Medulla oblongata (tissue), 1 donor: ENCODE data around the gene HOXC11.

Experiments used
- DNase-seq: peaks from one replicate; pipeline ENCODE4 v3.0.0-alpha.2; 2015; ENCODE audit errors: extremely low spot score

The HOXC11 gene

DNA sequence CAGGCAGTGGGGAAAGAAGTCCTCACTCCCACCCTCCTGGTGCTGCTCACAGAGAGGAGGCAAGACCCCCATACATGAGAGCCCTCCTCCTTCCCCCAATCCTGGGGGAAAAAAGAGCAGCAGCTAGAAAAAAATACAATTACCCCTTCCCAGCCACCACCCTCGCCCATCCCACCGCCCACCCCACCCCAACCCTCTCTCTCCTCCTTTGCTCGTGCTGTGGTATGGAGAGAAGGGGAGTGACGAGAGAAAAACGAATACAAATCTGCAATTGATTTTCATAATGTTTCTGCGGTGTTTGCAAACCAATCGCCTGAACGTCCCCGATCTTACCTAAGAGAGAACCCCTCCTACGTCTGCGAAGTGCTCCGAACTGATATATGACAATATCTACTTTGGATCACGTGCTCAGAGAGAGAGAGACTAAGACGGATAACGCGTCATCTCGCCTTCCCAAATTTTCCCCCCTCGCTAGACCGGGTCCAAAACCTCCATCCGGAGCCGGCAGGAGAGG is at the start of gene HOXC11:
HOXC11 (plus strand) TSS at position 405 of the 514 bp plus-strand sequence. CDS start 116 bp downstream, outside the sequence.
- DNase-seq: no peak

- DNase-seq: no peak
These were observed 48.2 kb upstream of the HOXC11 start for GRCh38 chr12:53924521-53925405.

GRCh38 chr12:53927220-53928029 is 45.5 kb upstream of the HOXC11 start:
- no peak for DNase-seq

GRCh38 chr12:53928054-53928835 is 44.7 kb upstream of the HOXC11 start:
- DNase-seq: no peak

DNA sequence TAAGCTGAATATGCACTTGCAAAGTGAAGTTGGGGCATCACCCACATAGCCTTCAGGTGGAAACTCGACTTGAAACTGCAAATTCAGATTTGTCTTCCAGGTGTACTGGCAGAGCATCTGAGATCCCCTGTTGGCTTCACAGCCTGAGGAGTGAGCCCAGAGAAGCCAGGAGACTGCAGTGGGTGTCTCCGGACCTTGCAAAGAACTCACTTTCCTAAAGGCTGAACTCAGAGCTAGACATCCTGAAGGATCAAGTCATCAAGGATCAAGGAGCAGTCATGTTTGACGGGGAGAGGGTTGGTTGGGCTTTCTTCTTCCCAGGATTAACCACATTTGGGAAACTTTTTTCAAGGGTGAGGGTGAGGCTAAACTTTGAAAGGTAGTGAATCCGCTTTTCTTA is 43.4 kb upstream of the HOXC11 start:
- DNase-seq: no peak

DNA sequence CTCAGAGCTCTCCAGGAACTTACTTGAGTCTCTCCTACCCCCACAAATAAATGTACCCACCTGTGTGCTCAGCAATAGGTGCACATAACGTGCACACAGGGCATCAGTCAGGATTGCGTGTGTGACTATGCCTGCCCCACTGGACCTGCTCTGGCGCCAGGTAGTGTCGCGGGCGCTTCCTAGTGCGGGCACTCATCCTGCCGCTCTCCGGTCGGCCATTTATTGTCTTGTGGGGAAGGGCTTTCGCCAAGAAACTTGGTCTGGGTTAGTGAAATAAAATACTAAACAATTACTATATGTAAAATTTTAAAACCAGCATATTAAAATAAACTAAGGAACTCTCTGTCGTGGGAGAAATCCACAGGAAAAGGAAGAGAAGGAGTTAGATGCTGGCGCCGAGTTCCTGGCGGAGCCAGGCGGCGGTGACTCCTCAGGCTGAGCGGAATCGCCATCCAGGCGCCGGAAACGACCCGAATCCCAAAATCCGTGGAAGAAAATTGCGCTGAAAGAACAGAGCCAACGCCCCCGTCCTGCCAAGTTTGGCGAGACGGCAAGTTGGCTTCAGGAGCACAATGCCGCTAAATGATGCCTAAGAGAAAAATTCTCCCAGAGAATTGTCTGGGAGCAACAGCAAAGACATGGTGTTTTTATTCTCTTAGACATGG is 42.2 kb upstream of the HOXC11 start:
- no peak for DNase-seq

GRCh38 chr12:53931844-53932581 is 40.9 kb upstream of the HOXC11 start:
- no peak for DNase-seq

DNA sequence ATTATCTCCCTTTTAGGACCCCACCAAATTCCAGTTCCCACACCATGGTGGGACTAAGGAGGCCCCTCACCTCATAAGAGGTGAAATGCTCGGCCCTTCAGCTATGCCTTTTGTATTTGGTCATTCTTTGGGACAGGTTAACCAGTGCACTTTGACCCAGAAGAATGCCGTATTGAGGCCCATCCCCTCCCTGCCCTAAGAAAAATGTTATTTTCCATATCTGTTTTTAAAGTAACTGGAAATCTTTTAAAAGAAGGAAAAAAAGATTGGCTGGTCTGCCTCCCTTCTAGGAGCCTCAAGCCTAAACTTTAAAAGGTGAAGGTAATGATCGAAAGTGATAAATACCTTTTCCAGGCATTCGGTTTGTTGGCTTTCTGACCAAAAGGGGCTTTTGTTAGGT is 40.0 kb upstream of the HOXC11 start:
- DNase-seq: no peak

DNA sequence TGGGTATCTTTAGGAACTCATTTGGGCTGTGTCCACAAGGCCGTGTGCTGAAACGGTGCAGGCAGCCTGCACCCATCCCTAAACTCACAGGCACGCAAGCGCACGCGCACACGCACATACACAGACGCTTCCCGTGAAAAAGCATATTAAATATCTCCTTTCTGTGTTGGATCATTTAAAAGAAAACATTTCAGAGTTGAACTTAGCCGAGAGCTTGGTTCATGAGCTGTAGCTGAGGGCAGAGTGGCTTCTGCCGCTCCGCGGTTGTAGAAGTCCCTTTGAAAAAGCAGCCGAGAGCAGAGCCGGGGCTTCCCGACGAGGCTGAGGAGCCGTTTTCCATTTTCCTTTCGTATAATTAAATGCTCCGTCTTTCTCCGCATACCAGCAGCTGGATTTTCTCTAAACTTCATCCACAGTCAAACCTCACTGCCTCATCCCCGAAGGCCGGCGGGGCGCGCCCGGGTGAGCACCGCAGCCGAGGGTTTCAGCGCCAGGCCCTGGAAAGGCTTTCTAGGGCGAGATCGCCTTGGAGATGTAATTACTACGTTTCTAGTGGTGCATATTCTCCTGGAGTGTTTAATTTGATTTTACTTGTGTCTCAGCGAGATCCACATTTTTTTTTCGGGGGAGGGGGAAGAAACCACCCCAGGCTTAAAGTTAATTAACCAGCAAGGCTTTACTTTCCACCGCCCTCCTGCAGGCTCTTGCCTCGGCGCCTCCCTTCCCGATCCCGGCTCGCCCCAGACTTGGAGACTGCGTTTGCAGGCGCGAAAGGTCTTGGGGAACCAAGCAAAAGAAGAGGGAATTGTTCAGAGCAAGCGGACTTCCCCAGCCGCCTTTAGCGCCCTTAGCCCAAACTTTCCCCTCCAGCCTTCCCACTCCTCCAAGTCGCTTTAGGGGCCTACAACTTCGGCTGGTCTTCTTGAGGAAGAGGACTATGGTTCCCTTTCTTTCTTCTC is 37.3 kb upstream of the HOXC11 start:
- no peak for DNase-seq

GRCh38 chr12:53937099-53937498 is 35.8 kb upstream of the HOXC11 start:
- DNase-seq: no peak

DNA sequence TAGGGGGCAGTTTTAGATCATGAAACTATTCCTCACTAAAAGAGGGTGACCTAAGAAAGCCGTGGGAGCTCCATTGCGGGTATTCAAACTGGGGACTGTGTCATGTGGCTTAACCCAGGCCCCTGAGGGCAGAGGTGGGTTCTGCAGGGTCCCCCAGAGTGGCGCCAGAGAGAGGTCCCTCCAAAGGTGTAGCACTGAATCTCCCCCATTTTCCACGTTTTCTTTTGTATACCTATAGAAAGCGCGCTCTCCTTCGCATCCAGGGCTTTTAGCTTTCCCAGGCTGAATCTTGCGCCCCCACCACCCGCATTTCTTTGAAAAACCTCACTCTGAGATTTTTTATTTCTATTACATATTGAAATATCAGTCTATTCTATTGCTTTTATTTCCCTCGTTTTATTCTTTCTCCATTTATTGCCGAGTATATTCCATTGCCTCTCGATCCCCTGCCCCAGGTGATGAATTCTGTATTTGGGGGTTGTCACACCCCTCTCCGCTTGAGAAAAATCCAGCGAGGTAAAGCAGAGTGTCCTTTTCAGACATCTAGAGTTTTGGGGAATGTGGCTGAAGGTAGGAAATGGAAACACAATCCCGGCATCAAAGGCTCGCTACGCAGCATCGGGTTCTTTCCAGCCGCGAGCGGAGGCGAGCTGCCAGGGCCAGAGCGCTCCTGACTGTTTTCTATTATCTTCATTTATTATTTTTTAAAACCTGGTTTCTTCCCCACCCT is 35.2 kb upstream of the HOXC11 start:
- DNase-seq: no peak

DNA sequence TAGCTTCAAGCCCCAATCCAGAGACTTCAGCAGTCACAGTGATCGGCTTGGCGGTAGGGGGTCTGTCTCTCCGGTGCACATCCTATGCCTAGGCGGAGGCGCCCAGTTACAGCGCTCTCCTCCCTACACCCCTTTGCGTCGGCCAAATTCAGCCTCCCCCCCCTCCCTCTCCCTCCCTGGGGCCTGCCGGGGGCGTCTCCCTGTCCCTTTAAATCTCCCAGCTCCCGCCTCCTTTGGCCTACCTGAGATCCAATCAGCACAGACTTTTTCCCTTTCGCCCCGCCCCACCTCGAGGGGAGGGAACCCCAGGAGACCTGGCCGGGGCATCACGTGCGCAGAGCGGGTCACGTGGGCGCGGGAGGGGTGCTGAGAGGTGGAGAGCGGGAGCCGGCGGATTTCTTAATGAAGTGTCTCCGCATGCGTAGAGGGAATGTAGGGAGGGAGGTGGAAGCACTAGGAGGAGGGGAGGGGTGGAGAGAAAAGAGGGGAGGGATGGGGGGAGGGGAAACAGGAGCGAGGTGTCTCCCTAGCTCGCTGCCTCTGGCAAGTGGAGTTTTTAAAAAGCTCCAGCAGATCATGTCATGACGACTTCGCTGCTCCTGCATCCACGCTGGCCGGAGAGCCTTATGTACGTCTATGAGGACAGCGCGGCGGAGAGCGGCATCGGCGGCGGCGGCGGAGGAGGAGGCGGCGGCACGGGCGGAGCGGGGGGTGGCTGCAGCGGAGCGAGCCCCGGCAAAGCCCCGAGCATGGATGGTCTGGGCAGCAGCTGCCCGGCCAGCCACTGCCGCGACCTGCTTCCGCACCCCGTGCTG is 34.4 kb upstream of the HOXC11 start, which contains the start of gene HOXC13:
HOXC13 (plus strand) TSS at position 506 of the 815 bp plus-strand sequence; CDS start at position 582, 76 bp downstream.
- DNase-seq: peak; percentile 15

DNA sequence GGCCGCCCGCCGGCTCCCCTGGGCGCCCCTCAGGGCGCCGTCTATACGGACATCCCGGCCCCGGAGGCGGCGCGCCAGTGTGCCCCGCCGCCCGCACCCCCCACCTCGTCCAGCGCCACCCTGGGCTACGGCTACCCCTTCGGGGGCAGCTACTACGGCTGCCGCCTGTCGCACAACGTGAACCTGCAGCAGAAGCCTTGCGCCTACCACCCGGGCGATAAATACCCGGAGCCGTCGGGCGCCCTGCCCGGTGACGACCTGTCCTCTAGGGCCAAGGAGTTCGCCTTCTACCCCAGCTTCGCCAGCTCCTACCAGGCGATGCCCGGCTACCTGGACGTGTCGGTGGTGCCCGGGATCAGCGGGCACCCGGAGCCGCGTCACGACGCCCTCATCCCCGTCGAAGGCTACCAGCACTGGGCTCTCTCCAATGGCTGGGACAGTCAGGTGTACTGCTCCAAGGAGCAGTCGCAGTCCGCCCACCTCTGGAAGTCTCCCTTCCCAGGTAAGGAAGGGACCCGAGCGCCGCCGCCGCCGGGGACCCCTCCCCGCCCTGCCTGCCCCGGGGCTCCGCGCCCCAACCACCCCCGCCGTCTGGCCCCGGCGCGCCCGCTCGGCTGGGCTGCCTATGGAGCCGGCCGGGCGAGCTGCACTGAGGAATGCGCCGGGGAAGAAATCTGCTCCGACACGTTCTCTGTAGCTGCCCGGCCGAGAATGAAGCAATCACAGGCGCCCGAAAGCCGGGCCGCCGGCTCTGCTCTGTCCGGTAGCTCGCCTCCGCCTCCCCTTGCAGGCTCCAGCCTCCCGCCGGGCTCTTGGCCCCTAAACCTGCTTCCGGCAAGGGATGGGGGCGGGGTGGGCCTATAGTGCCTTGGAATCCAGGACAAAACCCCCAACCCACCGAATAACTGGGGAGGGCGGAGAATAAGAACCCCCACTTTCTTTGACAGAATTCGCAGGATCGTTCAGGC is 33.5 kb upstream of the HOXC11 start:
- no peak for DNase-seq

DNA sequence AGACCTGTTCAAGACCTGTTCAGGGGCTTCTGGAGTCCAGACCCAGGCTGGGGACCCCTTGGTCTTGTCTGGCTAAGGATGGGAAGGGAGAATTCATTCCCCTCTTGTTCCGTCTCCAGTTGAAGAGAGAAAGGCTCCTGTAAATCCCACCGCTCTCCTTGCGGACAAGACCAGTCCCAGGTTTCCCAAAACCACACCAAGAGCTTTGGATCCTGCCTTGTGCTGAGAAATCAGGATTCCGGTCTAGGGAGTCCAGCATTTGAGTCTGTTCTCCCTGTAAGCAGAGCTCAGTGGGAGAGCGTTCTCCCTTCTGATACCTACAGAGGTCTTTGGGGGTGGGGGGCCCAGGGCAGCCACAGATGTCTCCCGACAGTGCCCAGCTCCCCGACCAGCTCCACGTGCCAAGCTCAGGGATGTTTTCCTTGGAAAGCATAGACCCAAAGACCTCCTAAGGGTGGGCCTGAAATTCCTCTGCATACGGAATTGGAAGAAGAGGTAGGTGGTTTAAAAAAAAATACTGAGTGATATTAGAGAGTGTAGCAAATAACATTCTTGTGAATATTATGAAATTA is 32.4 kb upstream of the HOXC11 start:
- DNase-seq: no peak

DNA sequence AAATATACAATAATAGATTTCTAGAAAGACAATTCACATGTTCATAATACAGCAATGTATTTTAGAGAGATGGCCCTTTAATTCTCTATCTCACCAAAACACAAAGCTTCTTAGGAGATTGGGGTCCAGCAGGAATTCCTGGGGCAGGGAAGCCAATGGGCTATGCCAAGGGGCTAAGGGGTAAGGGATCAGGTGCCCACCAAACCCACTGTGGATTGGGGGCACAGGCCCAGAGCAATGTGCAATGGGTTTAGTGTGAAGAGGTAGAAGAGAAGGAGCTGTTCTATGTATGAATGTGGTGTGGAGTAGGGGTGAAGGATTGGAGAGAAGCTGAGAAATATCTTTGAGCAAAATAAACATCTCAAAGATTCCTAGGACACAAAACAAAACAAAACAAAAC is 31.7 kb upstream of the HOXC11 start:
- DNase-seq: no peak

DNA sequence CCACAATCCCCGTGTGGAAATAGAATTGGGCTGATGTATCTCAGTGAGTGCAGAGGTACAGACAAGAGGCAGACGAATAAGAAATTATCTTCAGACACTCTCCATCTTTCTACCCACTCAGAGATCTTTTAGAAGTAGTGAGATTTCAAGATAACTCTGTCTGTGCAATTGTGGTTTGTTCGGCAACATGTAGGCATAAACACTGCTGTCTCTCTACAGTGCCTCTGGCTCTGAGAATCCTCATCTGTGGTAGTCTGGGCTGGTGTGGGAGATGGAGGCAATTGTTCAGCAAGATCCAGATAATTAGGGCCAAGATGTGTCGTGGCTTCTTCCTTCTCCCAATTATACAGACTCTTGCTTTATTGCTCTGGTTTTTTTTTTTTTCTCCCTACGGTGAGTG is 31.2 kb upstream of the HOXC11 start:
- no peak for DNase-seq
